ENCODE measurements around the gene RASGEF1C.

Gene RASGEF1C

DNA sequence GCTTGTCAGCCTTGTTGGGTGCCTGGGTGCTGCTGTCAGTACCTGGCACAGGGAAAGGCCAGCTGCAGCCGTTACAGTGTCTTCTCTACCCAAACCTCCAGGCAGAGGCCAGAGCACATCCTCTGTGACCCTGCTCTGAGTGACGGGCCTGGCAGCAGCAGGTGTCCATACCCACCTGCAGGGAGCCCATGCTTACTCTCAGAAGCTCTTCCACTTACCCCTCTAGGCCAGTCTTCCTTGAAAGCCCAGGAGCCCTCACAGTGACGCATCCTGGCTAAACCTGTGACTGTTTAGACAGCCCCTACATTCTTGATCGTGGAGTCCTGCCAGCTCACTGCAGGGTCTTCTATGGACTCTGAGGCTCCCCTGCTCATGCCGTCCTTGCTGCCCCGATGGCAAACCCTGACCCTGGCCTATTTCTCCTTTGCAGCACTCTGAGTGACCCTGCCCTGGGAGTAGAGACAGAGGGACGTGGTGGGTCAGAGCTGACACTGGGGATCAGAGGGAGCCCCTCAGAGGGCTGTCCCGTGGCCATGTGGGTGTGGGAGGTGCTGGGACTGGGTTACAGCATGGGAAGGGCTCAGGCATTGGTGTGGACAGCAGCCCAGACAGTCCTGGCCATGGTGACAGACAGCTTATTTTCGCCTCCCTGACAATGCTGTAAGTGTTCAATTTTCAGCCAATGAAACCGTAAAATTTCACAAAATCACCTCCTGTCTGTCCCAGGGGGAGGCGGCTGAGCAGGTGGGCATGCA, 69.9 kb downstream of the RASGEF1C start:
- no peak overlapping the region for H3K4me3 ChIP-seq (ENCODE audit: low read depth, low read length)
- no peaks in the 10 kb centered on the region for H3K36me3 ChIP-seq (ENCODE audit: control insufficient read depth, insufficient read depth, low read length)
- H3K9ac ChIP-seq (ENCODE audit: low read length) = no peak overlapping the region
- no peaks in the 10 kb centered on the region for H3K27me3 ChIP-seq (ENCODE audit: control insufficient read depth, insufficient read depth, low read length)
- H3K4me1 ChIP-seq (ENCODE audit: control insufficient read depth, insufficient read depth, low read length) = no peaks in the 10 kb centered on the region
- H3K27ac ChIP-seq (ENCODE audit: low read depth, low read length) = no peak overlapping the region
- H3K9me3 ChIP-seq (ENCODE audit: control insufficient read depth, insufficient read depth, low read depth, low read length) = no peaks in the 10 kb centered on the region

DNA sequence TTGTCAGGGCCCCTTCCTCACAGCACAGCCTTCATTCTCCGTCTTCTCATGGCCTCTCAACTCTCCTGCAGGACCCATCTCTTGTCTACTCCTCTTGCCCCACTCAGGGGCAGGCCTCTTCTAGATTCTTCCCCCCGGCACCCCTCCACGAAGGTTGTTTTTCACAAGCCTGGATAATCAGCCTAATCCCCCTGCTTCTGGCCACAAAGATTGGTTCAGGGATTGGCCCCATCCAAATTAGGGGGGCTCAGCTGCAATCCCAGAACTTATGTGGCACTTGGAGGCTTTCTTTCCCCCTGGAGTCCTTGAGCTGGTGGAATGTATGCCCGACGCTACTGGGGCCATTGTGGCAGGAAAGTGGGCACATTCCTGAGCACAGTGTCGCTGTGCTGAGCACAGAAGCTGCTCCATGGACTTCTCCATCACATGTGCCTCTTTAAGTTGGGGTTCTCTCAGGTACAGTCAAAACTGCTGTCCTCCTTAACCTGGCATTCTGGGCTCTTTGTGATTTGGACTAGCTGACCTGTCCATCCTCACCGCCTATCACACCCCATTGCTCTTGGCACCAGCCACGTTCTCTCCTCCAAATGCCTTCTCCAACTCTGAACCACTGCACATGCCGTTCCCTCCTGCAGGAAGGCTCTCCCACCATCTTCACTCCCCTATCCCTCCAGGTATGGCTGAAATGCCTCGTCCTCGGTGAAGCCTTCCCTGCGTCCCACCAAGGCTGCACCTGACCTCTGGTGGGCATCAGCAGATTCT, 70.6 kb downstream of the RASGEF1C start:
- Histone ChIP-seq H3K27me3 (ENCODE audit: control insufficient read depth, insufficient read depth, low read length) (no peaks in the 10 kb centered on the region), H3K4me1 (ENCODE audit: control insufficient read depth, insufficient read depth, low read length) (no peaks in the 10 kb centered on the region), H3K9ac (ENCODE audit: low read length) (no peak overlapping the region), H3K36me3 (ENCODE audit: control insufficient read depth, insufficient read depth, low read length) (no peaks in the 10 kb centered on the region), H3K9me3 (ENCODE audit: control insufficient read depth, insufficient read depth, low read depth, low read length) (no peaks in the 10 kb centered on the region), H3K4me3 (ENCODE audit: low read depth, low read length) (no peak overlapping the region), H3K27ac (ENCODE audit: low read depth, low read length) (no peak overlapping the region)

DNA sequence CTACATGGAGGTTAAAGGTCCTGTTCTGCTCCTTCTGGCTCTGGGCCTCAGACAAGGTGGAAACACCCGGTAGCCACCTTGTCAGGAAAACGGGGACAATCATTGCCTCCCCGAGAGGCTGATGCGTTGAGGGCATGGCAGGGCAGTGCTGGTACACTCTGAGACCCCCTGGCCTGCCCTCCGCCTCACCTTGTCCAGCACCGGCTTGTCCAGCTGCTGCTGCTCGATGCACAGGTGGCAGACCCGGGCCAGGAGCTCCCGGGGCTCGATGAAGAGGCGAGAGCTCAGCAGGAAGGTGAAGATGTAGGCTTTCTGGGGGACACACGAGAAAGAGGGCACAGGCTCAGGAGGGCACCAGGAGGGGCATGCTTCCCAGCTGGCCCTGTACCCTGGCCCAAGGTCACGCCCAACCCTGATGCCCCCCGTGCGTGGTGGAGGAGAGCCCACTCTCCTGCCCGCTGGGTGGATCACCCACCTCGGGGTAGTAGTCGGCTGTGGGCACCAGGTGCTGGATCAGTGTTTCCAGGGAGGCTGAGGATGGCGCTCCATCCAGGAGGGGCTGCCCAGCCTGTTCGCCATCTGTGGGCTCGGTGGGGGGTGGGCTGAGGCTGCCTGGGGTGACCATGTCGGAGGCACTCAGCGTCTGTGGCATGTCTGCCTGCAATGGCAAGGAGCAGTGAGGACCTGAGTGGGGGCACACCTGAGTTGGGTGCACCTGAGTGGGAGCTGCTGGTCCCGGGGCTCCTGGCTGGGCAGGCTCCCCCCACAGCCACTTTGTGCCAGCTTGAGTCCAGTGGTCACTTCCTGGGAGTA, 71.4 kb downstream of the RASGEF1C start:
- Histone ChIP-seq H3K27me3 (ENCODE audit: control insufficient read depth, insufficient read depth, low read length) (no peaks in the 10 kb centered on the region), H3K27ac (ENCODE audit: low read depth, low read length) (no peak overlapping the region), H3K9me3 (ENCODE audit: control insufficient read depth, insufficient read depth, low read depth, low read length) (no peaks in the 10 kb centered on the region)

DNA sequence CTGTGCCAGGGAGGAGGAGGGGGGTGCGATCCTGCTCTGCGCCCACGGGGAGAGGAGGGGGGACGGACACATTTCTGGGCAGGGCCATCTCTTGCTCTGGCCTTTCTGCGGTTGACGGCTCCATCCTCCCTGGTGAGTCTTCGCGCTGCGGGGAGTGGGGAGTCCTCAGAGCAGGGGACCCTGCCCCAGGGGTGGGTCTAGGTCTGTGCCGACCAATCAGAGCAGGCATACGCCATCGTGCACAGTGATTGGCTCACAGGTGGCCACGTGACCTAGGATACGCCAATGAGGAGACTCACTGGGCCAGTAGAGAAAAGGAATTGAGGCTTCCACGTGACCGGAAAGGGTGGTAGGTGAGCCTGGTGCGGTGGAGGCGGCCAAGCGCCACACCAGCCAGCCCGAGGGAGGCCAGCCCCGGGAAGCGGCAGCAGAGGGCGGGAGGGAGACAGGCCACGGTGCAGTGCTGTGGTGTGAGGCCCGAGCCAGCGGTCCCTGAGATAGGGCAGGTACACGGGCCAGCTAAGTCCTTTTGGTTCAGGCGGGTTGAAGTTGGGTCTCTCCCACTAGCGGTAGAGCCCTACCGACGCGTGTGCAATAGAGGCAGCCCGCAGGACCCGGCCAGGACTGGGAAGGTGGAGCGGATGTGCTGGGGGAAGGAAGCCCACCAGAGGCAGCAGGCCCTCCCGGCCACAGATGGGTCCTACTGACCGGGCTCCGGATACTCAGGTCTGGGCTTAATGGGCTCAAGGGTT, 72.2 kb downstream of the RASGEF1C start:
- Histone ChIP-seq H3K9ac (ENCODE audit: low read length) (no peak overlapping the region), H3K27me3 (ENCODE audit: control insufficient read depth, insufficient read depth, low read length) (no peaks in the 10 kb centered on the region), H3K9me3 (ENCODE audit: control insufficient read depth, insufficient read depth, low read depth, low read length) (no peaks in the 10 kb centered on the region), H3K27ac (ENCODE audit: low read depth, low read length) (no peak overlapping the region), H3K36me3 (ENCODE audit: control insufficient read depth, insufficient read depth, low read length) (no peaks in the 10 kb centered on the region), H3K4me1 (ENCODE audit: control insufficient read depth, insufficient read depth, low read length) (no peaks in the 10 kb centered on the region), H3K4me3 (ENCODE audit: low read depth, low read length) (no peak overlapping the region)

More for the DNA sequence above, 71.4 kb downstream of the RASGEF1C start:
- H3K36me3 ChIP-seq (ENCODE audit: control insufficient read depth, insufficient read depth, low read length) = no peaks in the 10 kb centered on the region
- H3K4me3 ChIP-seq (ENCODE audit: low read depth, low read length) = no peak overlapping the region
- H3K9ac ChIP-seq (ENCODE audit: low read length) = no peak overlapping the region
- no peaks in the 10 kb centered on the region for H3K4me1 ChIP-seq (ENCODE audit: control insufficient read depth, insufficient read depth, low read length)

DNA sequence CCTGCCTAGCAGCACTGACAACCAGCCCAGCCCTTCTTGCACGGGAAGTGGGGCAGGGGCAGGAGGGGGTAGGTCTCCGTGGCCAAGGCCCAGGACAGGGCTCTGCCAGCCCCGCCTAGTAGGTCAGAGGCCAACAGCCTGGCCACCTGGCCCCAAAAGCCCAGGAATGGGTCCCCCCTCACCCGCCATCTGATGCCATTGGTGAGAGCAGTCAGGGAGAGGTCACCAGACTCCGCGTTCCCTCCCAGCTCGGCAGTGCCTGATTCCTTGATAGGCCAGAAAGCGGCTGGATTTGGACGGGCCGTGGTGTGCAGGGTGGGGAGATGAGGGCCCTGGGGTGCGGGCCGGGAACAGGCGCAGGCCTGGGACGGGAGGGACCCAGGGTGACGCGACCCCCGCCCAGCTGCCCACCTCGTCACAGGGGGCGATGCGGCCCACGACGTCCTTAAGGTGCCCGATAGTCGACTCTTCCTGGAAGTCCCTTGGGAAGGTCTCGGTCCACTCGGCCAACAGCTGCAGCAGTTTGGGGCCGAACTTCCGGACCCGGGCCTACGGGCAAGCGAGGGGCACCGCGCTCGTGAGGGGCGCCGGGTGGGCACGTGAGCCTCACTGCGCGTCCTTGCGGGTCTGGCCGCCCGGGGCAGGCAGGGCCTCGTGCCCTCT, 72.9 kb downstream of the RASGEF1C start:
- Histone ChIP-seq H3K9ac (ENCODE audit: low read length) (no peak overlapping the region), H3K4me1 (ENCODE audit: control insufficient read depth, insufficient read depth, low read length) (no peaks in the 10 kb centered on the region), H3K9me3 (ENCODE audit: control insufficient read depth, insufficient read depth, low read depth, low read length) (no peaks in the 10 kb centered on the region), H3K27ac (ENCODE audit: low read depth, low read length) (no peak overlapping the region), H3K36me3 (ENCODE audit: control insufficient read depth, insufficient read depth, low read length) (no peaks in the 10 kb centered on the region), H3K4me3 (ENCODE audit: low read depth, low read length) (no peak overlapping the region), H3K27me3 (ENCODE audit: control insufficient read depth, insufficient read depth, low read length) (no peaks in the 10 kb centered on the region)

DNA sequence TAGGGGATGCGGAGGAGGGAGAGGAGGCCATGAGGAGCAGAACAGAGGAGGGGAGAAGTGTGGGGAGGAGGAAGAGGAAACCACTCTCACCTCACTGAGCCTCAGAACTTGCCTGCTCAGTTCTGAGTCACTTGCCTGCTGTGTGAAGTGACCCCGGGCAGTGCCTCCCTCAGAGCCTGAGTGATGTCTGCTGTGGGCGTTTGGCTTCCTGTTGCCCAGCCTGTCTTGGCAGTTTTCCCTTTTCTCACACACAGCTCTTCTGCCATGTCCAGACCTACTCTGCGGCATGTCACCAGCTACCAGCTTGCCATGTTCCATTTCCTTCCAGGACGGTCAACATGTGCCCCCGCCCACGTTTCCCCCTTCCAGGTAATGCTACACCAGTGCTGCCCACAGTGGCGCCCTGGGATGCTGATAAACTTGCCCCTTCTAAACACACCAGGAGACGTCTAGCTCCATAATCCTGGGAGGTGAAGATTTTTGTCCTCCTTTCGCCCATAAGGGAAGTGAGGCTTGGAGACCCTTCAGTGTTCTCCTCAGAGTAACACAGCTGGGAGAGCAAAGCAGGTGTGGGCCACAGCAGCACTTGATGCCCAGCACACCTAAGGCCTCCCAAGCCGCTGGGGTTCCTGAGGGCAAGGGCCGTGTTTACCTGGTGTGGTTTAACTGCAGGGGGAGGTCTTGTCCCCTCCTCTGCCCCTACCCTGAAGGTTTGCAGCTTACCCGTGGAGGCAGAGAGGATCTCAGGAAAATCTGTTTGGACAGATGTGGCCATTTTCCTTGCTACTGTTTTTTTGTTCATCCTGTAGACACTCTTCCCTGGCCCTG, 73.7 kb downstream of the RASGEF1C start:
- Histone ChIP-seq H3K9ac (ENCODE audit: low read length) (no peak overlapping the region), H3K4me3 (ENCODE audit: low read depth, low read length) (no peak overlapping the region)

DNA sequence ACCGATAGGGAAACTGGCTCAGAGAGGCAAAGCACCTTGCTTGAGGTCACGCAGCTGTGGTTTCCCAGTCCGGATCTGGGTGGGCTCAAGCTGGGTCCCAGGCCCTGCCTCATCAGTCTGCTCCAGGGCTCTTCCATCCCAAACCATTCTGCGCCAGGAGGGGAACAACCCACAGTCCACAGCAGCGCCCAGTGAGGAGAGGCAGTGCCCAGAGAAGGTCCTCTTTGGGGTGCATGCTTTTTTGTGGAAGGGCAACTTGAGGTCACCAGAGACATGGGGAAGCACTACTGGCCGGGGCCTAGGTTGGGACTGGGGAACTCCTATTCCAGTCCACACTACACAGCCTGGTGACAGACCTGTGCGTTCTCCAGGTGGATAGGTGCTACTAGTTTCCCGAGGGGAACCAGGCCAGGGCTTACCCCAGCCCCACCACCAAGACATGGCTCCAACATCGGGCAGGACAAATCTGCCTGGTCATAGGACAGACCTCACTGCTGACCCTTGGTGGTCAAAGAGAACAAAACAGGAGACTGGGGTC, 75.0 kb downstream of the RASGEF1C start:
- Histone ChIP-seq H3K4me1 (ENCODE audit: control insufficient read depth, insufficient read depth, low read length) (no peaks in the 10 kb centered on the region), H3K27me3 (ENCODE audit: control insufficient read depth, insufficient read depth, low read length) (no peaks in the 10 kb centered on the region), H3K36me3 (ENCODE audit: control insufficient read depth, insufficient read depth, low read length) (no peaks in the 10 kb centered on the region), H3K4me3 (ENCODE audit: low read depth, low read length) (no peak overlapping the region), H3K9ac (ENCODE audit: low read length) (no peak overlapping the region), H3K27ac (ENCODE audit: low read depth, low read length) (no peak overlapping the region), H3K9me3 (ENCODE audit: control insufficient read depth, insufficient read depth, low read depth, low read length) (no peaks in the 10 kb centered on the region)

More for the DNA sequence above, 73.7 kb downstream of the RASGEF1C start:
- Histone ChIP-seq H3K9me3 (ENCODE audit: control insufficient read depth, insufficient read depth, low read depth, low read length) (no peaks in the 10 kb centered on the region), H3K27ac (ENCODE audit: low read depth, low read length) (no peak overlapping the region), H3K36me3 (ENCODE audit: control insufficient read depth, insufficient read depth, low read length) (no peaks in the 10 kb centered on the region), H3K27me3 (ENCODE audit: control insufficient read depth, insufficient read depth, low read length) (no peaks in the 10 kb centered on the region), H3K4me1 (ENCODE audit: control insufficient read depth, insufficient read depth, low read length) (no peaks in the 10 kb centered on the region)

DNA sequence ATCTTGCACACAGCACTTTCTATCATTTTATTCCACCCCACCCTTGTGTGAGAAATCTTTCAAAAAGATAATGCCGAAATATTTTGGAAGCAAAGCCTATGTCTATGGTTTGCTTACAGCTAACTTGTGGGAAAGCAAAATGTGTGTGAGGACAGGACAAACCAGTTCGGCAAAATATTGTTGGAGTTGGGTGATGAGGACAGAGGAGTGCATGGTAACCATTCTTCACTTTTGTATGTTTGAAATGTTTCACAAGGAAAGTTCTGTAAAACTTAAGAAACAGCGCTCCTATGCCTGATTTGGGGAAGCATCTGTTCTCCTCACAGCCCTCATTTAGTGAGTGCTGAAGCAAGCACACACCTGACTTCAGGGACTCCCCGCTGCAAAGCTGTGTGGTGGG, 75.5 kb downstream of the RASGEF1C start:
- Histone ChIP-seq H3K27me3 (ENCODE audit: control insufficient read depth, insufficient read depth, low read length) (no peaks in the 10 kb centered on the region), H3K36me3 (ENCODE audit: control insufficient read depth, insufficient read depth, low read length) (no peaks in the 10 kb centered on the region), H3K4me1 (ENCODE audit: control insufficient read depth, insufficient read depth, low read length) (no peaks in the 10 kb centered on the region), H3K9me3 (ENCODE audit: control insufficient read depth, insufficient read depth, low read depth, low read length) (no peaks in the 10 kb centered on the region), H3K4me3 (ENCODE audit: low read depth, low read length) (no peak overlapping the region), H3K27ac (ENCODE audit: low read depth, low read length) (no peak overlapping the region), H3K9ac (ENCODE audit: low read length) (no peak overlapping the region)

DNA sequence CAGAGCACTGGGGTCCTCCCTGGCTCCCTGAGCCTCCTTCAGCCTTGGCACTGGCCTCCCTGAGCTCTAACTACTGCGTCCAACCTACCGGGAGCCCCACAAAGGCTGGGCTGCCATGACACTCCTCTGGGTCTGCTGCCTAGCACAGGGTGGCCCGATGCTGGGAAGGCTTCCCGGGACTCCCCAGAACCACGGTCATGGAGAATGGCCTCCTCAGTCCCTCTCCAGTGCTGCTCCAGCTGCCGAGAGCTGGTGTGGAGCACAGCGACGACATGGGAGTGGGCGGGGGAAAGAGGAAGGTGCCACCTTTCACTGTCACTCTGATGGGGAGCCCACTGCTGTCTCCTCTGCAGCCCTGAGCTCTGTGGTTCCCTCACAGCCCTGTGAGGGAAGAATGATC, 76.0 kb downstream of the RASGEF1C start:
- H3K9me3 ChIP-seq (ENCODE audit: control insufficient read depth, insufficient read depth, low read depth, low read length) = no peaks in the 10 kb centered on the region
- H3K4me3 ChIP-seq (ENCODE audit: low read depth, low read length) = no peak overlapping the region
- no peak overlapping the region for H3K9ac ChIP-seq (ENCODE audit: low read length)
- H3K36me3 ChIP-seq (ENCODE audit: control insufficient read depth, insufficient read depth, low read length) = no peaks in the 10 kb centered on the region
- H3K27me3 ChIP-seq (ENCODE audit: control insufficient read depth, insufficient read depth, low read length) = no peaks in the 10 kb centered on the region
- no peaks in the 10 kb centered on the region for H3K4me1 ChIP-seq (ENCODE audit: control insufficient read depth, insufficient read depth, low read length)
- no peak overlapping the region for H3K27ac ChIP-seq (ENCODE audit: low read depth, low read length)
